GM12878 (cell line): ENCODE results near the gene PFDN4. TPM values are rescaled to one million over a fixed set of nuclear protein-coding genes. Genes with fewer than 3 reads are reported as not detected.

Source experiments
- ATAC-seq: fragments of 200-7000 bp; cut with Tn5 transposase; 3 replicates; pipeline ENCODE4 v1.9.1; 2020; ENCODE audit warnings: mild to moderate bottlenecking, moderate library complexity
- BruUV-seq: library from RNA; stranded (reverse); fragments of 400-500 nt; replicated peaks from 2 replicates; lab custom pipeline; 2021; lab: Mats Ljungman, UMichigan
- CTCF ChIA-PET: fragments of 300-600 bp; sonication (Branson Sonifier 250); formaldehyde crosslinking; extraction: SDS; loops from one replicate; lab custom pipeline; 2021; ENCODE audit warnings: inconsistent platforms; lab: Yijun Ruan, JAX
- POLR2A ChIA-PET: fragments of 350-600 bp; formaldehyde crosslinking; extraction: SDS; loops from one replicate; lab custom pipeline; 2021; ENCODE audit warnings: inconsistent platforms; lab: Charles Lee
- RAD21 ChIA-PET: fragments of 300-600 bp; sonication (Branson Sonifier 250); formaldehyde crosslinking; loops from one replicate; lab custom pipeline; 2023; ENCODE audit warnings: antibody characterized with exemption; ENCODE audit not compliant: unreplicated experiment; lab: Charles Lee
- SMC1A ChIA-PET: fragments of 300-600 bp; sonication (Branson Sonifier 250); formaldehyde crosslinking; loops from one replicate; lab custom pipeline; 2023; ENCODE audit not compliant: unreplicated experiment, uncharacterized antibody; lab: Charles Lee
- DNase-seq: peaks from one replicate; pipeline ENCODE4 v3.0.0-alpha.2; 2011; ENCODE audit warnings: low read depth, low spot score
- FAIRE-seq: peaks from 3 replicates; lab custom pipeline; 2011; peaks lifted over from hg19 to GRCh38; lab: Jason Lieb, UNC
- H2AFZ ChIP-seq: 2 replicates; pipeline ENCODE4 v1.6.0; 2011; ENCODE audit warnings: low read depth, low read length, control low read depth; ENCODE audit not compliant: control insufficient read depth
- H3K27ac ChIP-seq: 2 replicates; pipeline ENCODE4 v1.5.1; 2011; ENCODE audit warnings: control low read depth; ENCODE audit not compliant: control insufficient read depth, insufficient read depth
- H3K27me3 ChIP-seq, 2 experiments: replicated peaks in 1 of 2; 2 replicates each; pipeline versions ENCODE4 v1.6.0 to v1.6.1; 2011; ENCODE audit warnings: low read length in 1 of 2; ENCODE audit not compliant: control insufficient read depth in 2 of 2, insufficient read depth in 2 of 2
- H3K36me3 ChIP-seq, 2 experiments: 2 replicates each; pipeline ENCODE4 v1.5.1; 2011; ENCODE audit warnings: low read length in 1 of 2; ENCODE audit not compliant: control insufficient read depth in 2 of 2, insufficient read depth in 2 of 2
- H3K4me1 ChIP-seq: 2 replicates; pipeline ENCODE4 v1.6.1; 2011; ENCODE audit warnings: mild to moderate bottlenecking, low read length, moderate library complexity, mixed read lengths; ENCODE audit not compliant: control insufficient read depth, insufficient read depth
- H3K4me2 ChIP-seq: 2 replicates; pipeline ENCODE4 v1.6.0; 2011; ENCODE audit warnings: control low read depth; ENCODE audit not compliant: control insufficient read depth, insufficient read depth
- H3K4me3 ChIP-seq: fragments of 200-600 bp; sonication (generic); 2 replicates; pipeline ENCODE4 v1.5.1; 2016
- H3K79me2 ChIP-seq: 2 replicates; pipeline ENCODE4 v1.6.0; 2011; ENCODE audit warnings: low read length; ENCODE audit not compliant: control insufficient read depth, insufficient read depth
- H3K9ac ChIP-seq: 2 replicates; pipeline ENCODE4 v1.8.0; 2011; ENCODE audit warnings: low read length, control low read depth, mixed read lengths; ENCODE audit not compliant: control insufficient read depth, insufficient read depth
- H3K9me3 ChIP-seq: replicated peaks from 3 replicates; pipeline ENCODE4 v1.5.1; 2011; ENCODE audit warnings: mild to moderate bottlenecking, low read length; ENCODE audit not compliant: control insufficient read depth, insufficient read depth
- H4K20me1 ChIP-seq: 2 replicates; pipeline ENCODE4 v1.6.0; 2011; ENCODE audit not compliant: control insufficient read depth, insufficient read depth
- ETV6 ChIP-seq, 2 experiments: fragments of 450-650 bp in 1 of 2; IDR thresholded peaks in 1 of 2; conservative IDR thresholded peaks in 1 of 2; 2 replicates each; pipeline ENCODE4 v1.6.1; 2014; ENCODE audit warnings: antibody characterized with exemption in 1 of 2, borderline replicate concordance in 1 of 2, low read depth in 1 of 2, mild to moderate bottlenecking in 1 of 2, moderate library complexity in 1 of 2
- IKZF1 ChIP-seq: fragments of 450-650 bp; conservative IDR thresholded peaks from 2 replicates; pipeline ENCODE4 v1.6.1; 2017; ENCODE audit warnings: antibody characterized with exemption, mild to moderate bottlenecking
- ZBED1 ChIP-seq: IDR thresholded peaks from 2 replicates; pipeline ENCODE4 v1.6.1; 2016; ENCODE audit warnings: borderline replicate concordance
- WGBS: methylation state at CpG from one replicate; pipeline ENCODE4 v1.1.6; 2016; ENCODE audit warnings: low lambda C conversion rate; ENCODE audit not compliant: insufficient replicate concordance, insufficient coverage; ENCODE audit errors: missing lambda C conversion rate; 5-methylcytosine and 5-hydroxymethylcytosine counted together
- in situ Hi-C: fragments of 300-500 bp; cut with MboI; formaldehyde crosslinking; loops from 9 replicates; pipeline ENCODE4 v1.14.3; 2018; ENCODE audit warnings: mixed read lengths
- intact Hi-C: fragments of 100-400 bp; cut with micrococcal nuclease; formaldehyde crosslinking; loops from one replicate; pipeline ENCODE4 v1.14.2; 2022; ENCODE audit not compliant: unreplicated experiment
- polyA plus RNA-seq, 11 experiments: library from polyadenylated mRNA; depleted of rRNA in 4 of 11; unstranded in 6 of 11; stranded (reverse) in 5 of 11; fragments of >200 nt; fragmentation: Nextera tagmentation in 4 of 11; fragmentation: Illumina TruSeq in 1 of 11; extraction: Ambion mirVana in 4 of 11; extraction: Trizol in 1 of 11; gene quantifications; 1 replicate in 1 of 11; 2 replicates in 10 of 11; pipeline versions ENCODE4 v1.2.1 to v1.2.3, GENCODE V29; 2011 to 2016; ENCODE audit warnings: inconsistent platforms in 2 of 11, missing spikeins in 2 of 11, low read depth in 1 of 11
- total RNA-seq, 4 experiments: library from RNA; depleted of rRNA in 3 of 4; stranded (reverse); fragments of >200 nt in 3 of 4; fragmentation: Illumina TruSeq in 1 of 4; extraction: Trizol in 1 of 4; gene quantifications; 2 replicates each; pipeline versions ENCODE4 v1.2.1 to v1.2.3, GENCODE V29; 2013 to 2021
- TF ChIP-seq, protein P1 (sequence below): fragments of 450-650 bp; IDR thresholded peaks from 2 replicates; pipeline ENCODE4 v1.6.1; 2016; ENCODE audit warnings: mild to moderate bottlenecking
- TF ChIP-seq, protein P2 (sequence below): fragments of 450-650 bp; IDR thresholded peaks from 2 replicates; pipeline ENCODE4 v1.6.1; 2017; ENCODE audit warnings: mild to moderate bottlenecking, low read depth, inconsistent platforms; ENCODE audit not compliant: poor library complexity, severe bottlenecking

Gene PFDN4
- total and polyA plus RNA-seq, 10 of the 15 experiments (the other 5 are each of a cell fraction or from before 2014, with no cell fraction given) = 36.9 to 136 (median 82.8) TPM

DNA sequence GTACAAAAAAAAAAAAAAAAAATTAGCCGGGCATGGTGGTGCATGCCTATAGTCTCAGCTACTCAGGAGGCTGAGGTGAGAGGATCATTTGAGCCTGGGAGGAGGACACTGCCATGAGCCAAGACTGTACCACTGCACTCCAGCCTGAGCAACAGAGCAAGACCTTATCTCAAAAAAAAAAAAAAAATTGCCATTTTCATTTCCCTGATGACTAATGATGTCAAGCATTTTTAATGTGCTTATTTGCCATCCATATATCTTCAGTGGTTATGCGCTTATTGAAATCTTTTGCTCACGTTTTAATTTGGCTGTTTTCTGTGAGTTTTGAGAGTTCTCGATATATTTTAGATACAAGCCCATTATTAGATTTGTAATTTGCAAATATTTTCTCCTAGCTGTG, 46.7 kb downstream of the PFDN4 start:
- H3K27ac ChIP-seq = no peak overlapping the region
- no peaks in the 10 kb centered on the region for H3K79me2 ChIP-seq
- ChIA-PET CTCF (no interaction called here), POLR2A (no interaction called here), RAD21 (no interaction called here), SMC1A (no interaction called here)
- H3K4me2 ChIP-seq = no peak overlapping the region
- H3K4me3 ChIP-seq = no peak overlapping the region
- TF ChIP-seq, protein P1, sequence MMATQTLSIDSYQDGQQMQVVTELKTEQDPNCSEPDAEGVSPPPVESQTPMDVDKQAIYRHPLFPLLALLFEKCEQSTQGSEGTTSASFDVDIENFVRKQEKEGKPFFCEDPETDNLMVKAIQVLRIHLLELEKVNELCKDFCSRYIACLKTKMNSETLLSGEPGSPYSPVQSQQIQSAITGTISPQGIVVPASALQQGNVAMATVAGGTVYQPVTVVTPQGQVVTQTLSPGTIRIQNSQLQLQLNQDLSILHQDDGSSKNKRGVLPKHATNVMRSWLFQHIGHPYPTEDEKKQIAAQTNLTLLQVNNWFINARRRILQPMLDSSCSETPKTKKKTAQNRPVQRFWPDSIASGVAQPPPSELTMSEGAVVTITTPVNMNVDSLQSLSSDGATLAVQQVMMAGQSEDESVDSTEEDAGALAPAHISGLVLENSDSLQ = no peak
- TF ChIP-seq IKZF1 (no peak), ETV6 (conservative IDR thresholded peaks at IDR 0.05 in 1 of 2, IDR thresholded peaks at IDR 0.05 in 1 of 2; ENCODE audit: borderline replicate concordance in 1 of 2, low read depth in 1 of 2) (0 out of 4 replicates have a peak, but pooled peaks of 1 of the 2 experiments have one; percentile 40), ZBED1 (no peak)
- TF ChIP-seq, protein P2, sequence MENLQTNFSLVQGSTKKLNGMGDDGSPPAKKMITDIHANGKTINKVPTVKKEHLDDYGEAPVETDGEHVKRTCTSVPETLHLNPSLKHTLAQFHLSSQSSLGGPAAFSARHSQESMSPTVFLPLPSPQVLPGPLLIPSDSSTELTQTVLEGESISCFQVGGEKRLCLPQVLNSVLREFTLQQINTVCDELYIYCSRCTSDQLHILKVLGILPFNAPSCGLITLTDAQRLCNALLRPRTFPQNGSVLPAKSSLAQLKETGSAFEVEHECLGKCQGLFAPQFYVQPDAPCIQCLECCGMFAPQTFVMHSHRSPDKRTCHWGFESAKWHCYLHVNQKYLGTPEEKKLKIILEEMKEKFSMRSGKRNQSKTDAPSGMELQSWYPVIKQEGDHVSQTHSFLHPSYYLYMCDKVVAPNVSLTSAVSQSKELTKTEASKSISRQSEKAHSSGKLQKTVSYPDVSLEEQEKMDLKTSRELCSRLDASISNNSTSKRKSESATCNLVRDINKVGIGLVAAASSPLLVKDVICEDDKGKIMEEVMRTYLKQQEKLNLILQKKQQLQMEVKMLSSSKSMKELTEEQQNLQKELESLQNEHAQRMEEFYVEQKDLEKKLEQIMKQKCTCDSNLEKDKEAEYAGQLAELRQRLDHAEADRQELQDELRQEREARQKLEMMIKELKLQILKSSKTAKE = no peak
- in situ Hi-C loops = no loop called here
- WGBS = 28% methylated on average over 4 of the region's 4 CpGs
- H2AFZ ChIP-seq = no peak overlapping the region
- no peaks in the 10 kb centered on the region for H3K27me3 ChIP-seq
- ATAC-seq (no peak), DNase-seq (no peak), FAIRE-seq (no peak)
- no TSS peak for BruUV-seq
- no peaks in the 10 kb centered on the region for H3K9me3 ChIP-seq
- H4K20me1 ChIP-seq = no peaks in the 10 kb centered on the region
- H3K4me1 ChIP-seq = no peaks in the 10 kb centered on the region
- H3K36me3 ChIP-seq = no peaks in the 10 kb centered on the region
- intact Hi-C loops = no loop called here
- no peak overlapping the region for H3K9ac ChIP-seq
